Measurements from ENCODE around the gene NLRP6. TPM values are rescaled to one million over a fixed set of nuclear protein-coding genes. Genes with fewer than 3 reads are reported as not detected.

NLRP6 gene
- total and polyA plus RNA-seq, 2 experiments from 2014 or later: not detected

- Histone ChIP-seq H3K4me3 (no peak overlapping the region), H3K4me1 (ENCODE audit: low read depth) (no peaks in the 10 kb centered on the region), H3K36me3 (no peaks in the 10 kb centered on the region), H3K9me3 (ENCODE audit: low read depth) (no peaks in the 10 kb centered on the region), H3K27ac (no peak overlapping the region), H3K27me3 (no peaks in the 10 kb centered on the region)
- DNase-seq (ENCODE audit: low read depth in 1 of 2, low spot score in 1 of 2): no peak
- no peak for TF ChIP-seq CTCF (IDR thresholded peaks at IDR 0.05; ENCODE audit: low read depth, low read length)
These were observed 20.3 kb downstream of the NLRP6 start for GRCh38 chr11:298406-299065.

GRCh38 chr11:299081-299891, 21.1 kb downstream of the NLRP6 start, which contains the start of gene IFITM5:
Gene IFITM5, minus strand, starts transcription at chr11:299526. Its CDS starts 36 bp downstream, at chr11:299490.
- Histone ChIP-seq H3K4me1 (ENCODE audit: low read depth) (no peaks in the 10 kb centered on the region), H3K36me3 (no peaks in the 10 kb centered on the region), H3K9me3 (ENCODE audit: low read depth) (no peaks in the 10 kb centered on the region), H3K27me3 (no peaks in the 10 kb centered on the region), H3K4me3 (no peak within 1 kb of the TSS), H3K27ac (no peak within 1 kb of the TSS)
- DNase-seq (ENCODE audit: low read depth in 1 of 2, low spot score in 1 of 2): no peak
- TF ChIP-seq CTCF (IDR thresholded peaks at IDR 0.05; ENCODE audit: low read depth, low read length): no peak

- Histone ChIP-seq H3K36me3 (no peaks in the 10 kb centered on the region), H3K27ac (no peak overlapping the region), H3K4me3 (no peak overlapping the region), H3K4me1 (ENCODE audit: low read depth) (no peaks in the 10 kb centered on the region), H3K9me3 (ENCODE audit: low read depth) (no peaks in the 10 kb centered on the region), H3K27me3 (no peaks in the 10 kb centered on the region)
- DNase-seq (ENCODE audit: low read depth in 1 of 2, low spot score in 1 of 2): peak; percentile 38 to 47
- peak; percentile 37 for TF ChIP-seq CTCF (IDR thresholded peaks at IDR 0.05; ENCODE audit: low read depth, low read length)
These were observed 21.9 kb downstream of the NLRP6 start for GRCh38 chr11:299951-300735.

- Histone ChIP-seq H3K9me3 (ENCODE audit: low read depth) (no peaks in the 10 kb centered on the region), H3K4me3 (no peak overlapping the region), H3K4me1 (ENCODE audit: low read depth) (peaks cover 15% of the 10 kb centered on the region), H3K27me3 (no peaks in the 10 kb centered on the region), H3K27ac (no peak overlapping the region), H3K36me3 (no peaks in the 10 kb centered on the region)
- DNase-seq (ENCODE audit: low read depth in 1 of 2, low spot score in 1 of 2): no peak
- no peak for TF ChIP-seq CTCF (IDR thresholded peaks at IDR 0.05; ENCODE audit: low read depth, low read length)
These were observed 25.2 kb downstream of the NLRP6 start for GRCh38 chr11:303363-303762.

- H3K27me3 ChIP-seq: no peaks in the 10 kb centered on the region
- TF ChIP-seq CTCF (IDR thresholded peaks at IDR 0.05; ENCODE audit: low read depth, low read length): no peak
These were observed 25.9 kb downstream of the NLRP6 start for GRCh38 chr11:304061-304506.

More at GRCh38 chr11:304061-304506, 25.9 kb downstream of the NLRP6 start:
- Histone ChIP-seq H3K4me3 (no peak overlapping the region), H3K36me3 (no peaks in the 10 kb centered on the region), H3K4me1 (ENCODE audit: low read depth) (peaks cover 16% of the 10 kb centered on the region), H3K27ac (no peak overlapping the region), H3K9me3 (ENCODE audit: low read depth) (no peaks in the 10 kb centered on the region)
- DNase-seq (ENCODE audit: low read depth in 1 of 2, low spot score in 1 of 2): no peak

All from cardiac muscle cell (in vitro differentiated cells and primary cell).